ENCODE results near the gene RYR1.

DNA sequence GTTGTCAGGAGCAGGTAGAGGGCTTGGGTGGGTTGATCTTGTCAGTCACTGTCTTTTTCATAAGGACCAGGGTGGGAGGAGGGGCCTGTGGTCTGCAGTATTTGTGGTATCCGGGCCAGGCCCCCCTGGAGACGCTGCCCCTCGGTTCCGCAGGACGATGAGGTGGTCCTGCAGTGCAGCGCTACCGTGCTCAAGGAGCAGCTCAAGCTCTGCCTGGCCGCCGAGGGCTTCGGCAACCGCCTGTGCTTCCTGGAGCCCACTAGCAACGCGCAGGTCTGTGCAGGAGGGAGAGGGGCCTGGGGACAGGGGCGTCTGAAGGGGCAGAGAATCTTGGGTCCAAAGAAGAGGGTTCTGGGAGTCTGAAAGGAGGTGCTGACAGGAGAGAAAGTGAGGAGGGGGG lies 7.1 kb downstream of the RYR1 start:
- TF ChIP-seq NFYB (CRISPR knock-in tag; IDR thresholded peaks at IDR 0.05), result no peak
- TF ChIP-seq, protein P1, sequence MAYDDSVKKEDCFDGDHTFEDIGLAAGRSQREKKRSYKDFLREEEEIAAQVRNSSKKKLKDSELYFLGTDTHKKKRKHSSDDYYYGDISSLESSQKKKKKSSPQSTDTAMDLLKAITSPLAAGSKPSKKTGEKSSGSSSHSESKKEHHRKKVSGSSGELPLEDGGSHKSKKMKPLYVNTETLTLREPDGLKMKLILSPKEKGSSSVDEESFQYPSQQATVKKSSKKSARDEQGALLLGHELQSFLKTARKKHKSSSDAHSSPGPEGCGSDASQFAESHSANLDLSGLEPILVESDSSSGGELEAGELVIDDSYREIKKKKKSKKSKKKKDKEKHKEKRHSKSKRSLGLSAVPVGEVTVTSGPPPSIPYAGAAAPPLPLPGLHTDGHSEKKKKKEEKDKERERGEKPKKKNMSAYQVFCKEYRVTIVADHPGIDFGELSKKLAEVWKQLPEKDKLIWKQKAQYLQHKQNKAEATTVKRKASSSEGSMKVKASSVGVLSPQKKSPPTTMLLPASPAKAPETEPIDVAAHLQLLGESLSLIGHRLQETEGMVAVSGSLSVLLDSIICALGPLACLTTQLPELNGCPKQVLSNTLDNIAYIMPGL (CRISPR knock-in tag; IDR thresholded peaks at IDR 0.05; ENCODE audit: borderline replicate concordance in 1 of 2, low read depth in 1 of 2), result no peak
